Body of pancreas (tissue), 4 donors: Measurements from ENCODE around the gene SIL1.

Experiments
- POLR2A ChIP-seq, 3 donors: fragments of 450-650 bp; IDR thresholded peaks; one replicate each; pipeline ENCODE4 v1.6.1; 2016; ENCODE audit warnings: antibody characterized with exemption in 3 of 3, mild to moderate bottlenecking in 2 of 3
- TF ChIP-seq, protein P1 (sequence below), 7 experiments: fragments of 450-650 bp in 4 of 7; fragments of 200-600 bp in 3 of 7; sonication (generic) in 3 of 7; IDR thresholded peaks; one replicate each; pipeline ENCODE4 v1.5.1; 2016 to 2019; ENCODE audit warnings: antibody characterized with exemption in 7 of 7

DNA sequence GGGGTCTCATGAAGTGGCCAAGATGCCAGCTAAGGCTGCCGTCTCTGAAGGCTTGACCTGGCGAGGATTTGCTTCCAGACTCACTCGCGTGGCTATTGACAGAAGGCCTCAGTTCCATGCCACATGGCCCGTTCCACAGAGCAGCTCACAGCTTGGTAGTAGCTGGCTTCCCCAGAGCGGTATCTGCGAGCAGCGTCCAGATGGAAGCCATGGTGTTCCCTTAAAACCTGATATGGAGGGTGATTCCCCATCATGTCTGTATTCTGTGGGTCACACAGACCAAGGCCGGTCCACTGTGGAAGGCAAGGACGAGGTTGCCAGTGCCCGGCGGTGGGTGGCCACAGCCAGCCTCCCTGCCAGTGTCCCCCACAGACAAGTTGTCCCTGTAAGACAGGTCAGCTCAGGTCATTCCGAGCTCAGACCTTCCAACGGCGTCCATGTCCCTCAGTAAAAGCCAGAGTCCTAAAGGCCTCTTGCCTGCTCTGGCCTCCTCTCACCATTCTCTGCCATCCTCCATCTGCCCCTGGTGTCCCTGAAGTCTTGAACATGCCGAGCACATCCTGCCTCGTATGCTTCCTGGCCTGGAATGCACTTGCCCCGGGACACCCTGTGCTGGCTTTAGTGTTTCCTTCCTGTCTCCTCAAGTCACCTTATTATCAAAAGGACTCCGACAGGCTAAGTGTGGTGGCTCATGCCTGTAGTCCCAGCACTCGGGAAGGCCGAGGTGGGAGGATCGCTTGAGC, 261.8 kb downstream of the SIL1 start:
- no peak for TF ChIP-seq POLR2A (IDR thresholded peaks at IDR 0.05)
- TF ChIP-seq, protein P1, sequence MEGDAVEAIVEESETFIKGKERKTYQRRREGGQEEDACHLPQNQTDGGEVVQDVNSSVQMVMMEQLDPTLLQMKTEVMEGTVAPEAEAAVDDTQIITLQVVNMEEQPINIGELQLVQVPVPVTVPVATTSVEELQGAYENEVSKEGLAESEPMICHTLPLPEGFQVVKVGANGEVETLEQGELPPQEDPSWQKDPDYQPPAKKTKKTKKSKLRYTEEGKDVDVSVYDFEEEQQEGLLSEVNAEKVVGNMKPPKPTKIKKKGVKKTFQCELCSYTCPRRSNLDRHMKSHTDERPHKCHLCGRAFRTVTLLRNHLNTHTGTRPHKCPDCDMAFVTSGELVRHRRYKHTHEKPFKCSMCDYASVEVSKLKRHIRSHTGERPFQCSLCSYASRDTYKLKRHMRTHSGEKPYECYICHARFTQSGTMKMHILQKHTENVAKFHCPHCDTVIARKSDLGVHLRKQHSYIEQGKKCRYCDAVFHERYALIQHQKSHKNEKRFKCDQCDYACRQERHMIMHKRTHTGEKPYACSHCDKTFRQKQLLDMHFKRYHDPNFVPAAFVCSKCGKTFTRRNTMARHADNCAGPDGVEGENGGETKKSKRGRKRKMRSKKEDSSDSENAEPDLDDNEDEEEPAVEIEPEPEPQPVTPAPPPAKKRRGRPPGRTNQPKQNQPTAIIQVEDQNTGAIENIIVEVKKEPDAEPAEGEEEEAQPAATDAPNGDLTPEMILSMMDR (IDR thresholded peaks at IDR 0.05): no peak
